Esophagus muscularis mucosa (tissue), 4 donors: ENCODE results near the gene LOXL1.

ENCODE experiments used
- CTCF ChIP-seq, 3 experiments: fragments of 200-600 bp in 2 of 3; fragments of 450-650 bp in 1 of 3; sonication (generic) in 2 of 3; IDR thresholded peaks; one replicate each; pipeline ENCODE4 v1.5.1; 2017 to 2019; ENCODE audit warnings: antibody characterized with exemption in 3 of 3, mild to moderate bottlenecking in 2 of 3, moderate library complexity in 1 of 3
- EP300 ChIP-seq: sonication (generic); formaldehyde crosslinking; IDR thresholded peaks from one replicate; pipeline ENCODE4 v1.6.1; 2017; ENCODE audit warnings: antibody characterized with exemption
- POLR2A ChIP-seq: fragments of 450-650 bp; IDR thresholded peaks from one replicate; pipeline ENCODE4 v1.6.1; 2017; ENCODE audit warnings: antibody characterized with exemption, moderate library complexity, mild to moderate bottlenecking, low read depth

- TF ChIP-seq CTCF (IDR thresholded peaks at IDR 0.05) (peak; percentile 92 to 97 (median 96)), EP300 (no peak), POLR2A (no peak)
Observed at GRCh38 chr15:73964736-73965093, 38.5 kb downstream of the LOXL1 start.
